ENCODE data around the gene DHRS9. TPM values are rescaled to one million over a fixed set of nuclear protein-coding genes. Genes with fewer than 3 reads are reported as not detected.
A peak's percentile ranks its signal among the peaks of the same experiment; 100 is the strongest.
"Not testable (repeated sequence)": the region's sequence is repeated elsewhere in the genome, so short reads cannot be mapped to it uniquely, and the experiment has no call there.

The DHRS9 gene
- total and polyA plus RNA-seq, 11 donors, result 0.81 to 30.9 (median 1.9) TPM

GRCh38 chr2:169119851-169120250 lies 50.5 kb downstream of the DHRS9 start:
- Histone ChIP-seq H3K4me1 (peaks cover 0 to 32% (median 6%) of the 10 kb centered on the region in 12 donors), H3K27ac (no peak overlapping the region), H3K36me3 (no peaks in the 10 kb centered on the region), H3K4me3 (no peak overlapping the region), H3K9me3 (no peaks in the 10 kb centered on the region), H3K27me3 (no peaks in the 10 kb centered on the region)
- TF ChIP-seq CTCF (IDR thresholded peaks at IDR 0.05) (no peak), POLR2A (IDR thresholded peaks at IDR 0.05) (no peak)
- 82 to 89% (median 87%) methylated on average over 4 of the region's 4 CpGs for WGBS, 4 donors
- DNase-seq (no peak), ATAC-seq (no peak)
- intact Hi-C loops (cut with DNase I), result loop anchor here in 1 of 10 donors (10.0 kb wide), 1 partner anchor 275 kb away; no protein-coding TSS in a partner anchor

- intact Hi-C loops (cut with DNase I), result loop anchor here in 4 of 10 donors (5.0 kb wide), 2 partner anchors 162 to 167 kb away; no protein-coding TSS in a partner anchor
- Histone ChIP-seq H3K27me3 (no peaks in the 10 kb centered on the region), H3K4me1 (peaks cover 0 to 7% (median 0%) of the 10 kb centered on the region in 12 donors), H3K4me3 (no peak overlapping the region), H3K9me3 (no peaks in the 10 kb centered on the region), H3K36me3 (no peaks in the 10 kb centered on the region), H3K27ac (no peak overlapping the region)
- no peak for ATAC-seq
- TF ChIP-seq POLR2A (IDR thresholded peaks at IDR 0.05) (no peak), CTCF (IDR thresholded peaks at IDR 0.05) (no peak)
- no peak for DNase-seq
- 91 to 96% (median 94%) methylated on average over 5 of the region's 5 CpGs for WGBS, 4 donors
Measured at GRCh38 chr2:169129703-169130243, 60.4 kb downstream of the DHRS9 start.

GRCh38 chr2:169131587-169132512 lies 62.5 kb downstream of the DHRS9 start:
- H3K4me1 ChIP-seq, result peaks cover 0 to 7% (median 0%) of the 10 kb centered on the region in 12 donors
- 29 to 35% (median 32%) methylated on average over 9 of the region's 9 CpGs for WGBS, 4 donors

GRCh38 chr2:169134272-169134671 lies 64.9 kb downstream of the DHRS9 start:
- not testable (repeated sequence) for H3K9me3 ChIP-seq, H3K36me3 ChIP-seq, H3K4me3 ChIP-seq, DNase-seq, ATAC-seq, H3K27me3 ChIP-seq, H3K27ac ChIP-seq
- intact Hi-C loops (cut with DNase I), result loop anchor here in 3 of 10 donors (5.0 kb wide), 1 partner anchor 172 kb away; no protein-coding TSS in a partner anchor
- 79 to 87% (median 83%) methylated on average over 6 of the region's 6 CpGs for WGBS, 4 donors
- H3K4me1 ChIP-seq, result peaks cover 0 to 10% (median 0%) of the 10 kb centered on the region in 12 donors

More at GRCh38 chr2:169131587-169132512, 62.5 kb downstream of the DHRS9 start:
- H3K27ac ChIP-seq, result no peak overlapping the region
- no peaks in the 10 kb centered on the region for H3K36me3 ChIP-seq
- intact Hi-C loops (cut with DNase I), result loop anchor here in 4 of 10 donors (2.0 to 5.0 kb wide), 2 partner anchors 170 to 171 kb away; no protein-coding TSS in a partner anchor
- TF ChIP-seq CTCF (IDR thresholded peaks at IDR 0.05), result peak; percentile 71 to 90 (median 82)
- no peak for TF ChIP-seq POLR2A (IDR thresholded peaks at IDR 0.05)
- ATAC-seq (peak in 2 of 4 donors; percentile 20 to 45), DNase-seq (no peak)
- no peak overlapping the region for H3K4me3 ChIP-seq
- no peaks in the 10 kb centered on the region for H3K27me3 ChIP-seq
- H3K9me3 ChIP-seq, result no peaks in the 10 kb centered on the region

- H3K4me3 ChIP-seq; ATAC-seq; DNase-seq; H3K9me3 ChIP-seq; H3K27ac ChIP-seq; H3K27me3 ChIP-seq; H3K36me3 ChIP-seq; intact Hi-C loops (cut with DNase I): not testable (repeated sequence)
- WGBS, 4 donors, result 85 to 90% (median 88%) methylated on average over 4 to 5 of the region's 5 CpGs
- H3K4me1 ChIP-seq, result peaks cover 0 to 10% (median 0%) of the 10 kb centered on the region in 12 donors
Measured at GRCh38 chr2:169136428-169136827, 67.1 kb downstream of the DHRS9 start.
